ENCODE data around the gene NCOA1.
"Not testable (repeated sequence)": the region's sequence is repeated elsewhere in the genome, so short reads cannot be mapped to it uniquely, and the experiment has no call there.

The NCOA1 gene

DNA sequence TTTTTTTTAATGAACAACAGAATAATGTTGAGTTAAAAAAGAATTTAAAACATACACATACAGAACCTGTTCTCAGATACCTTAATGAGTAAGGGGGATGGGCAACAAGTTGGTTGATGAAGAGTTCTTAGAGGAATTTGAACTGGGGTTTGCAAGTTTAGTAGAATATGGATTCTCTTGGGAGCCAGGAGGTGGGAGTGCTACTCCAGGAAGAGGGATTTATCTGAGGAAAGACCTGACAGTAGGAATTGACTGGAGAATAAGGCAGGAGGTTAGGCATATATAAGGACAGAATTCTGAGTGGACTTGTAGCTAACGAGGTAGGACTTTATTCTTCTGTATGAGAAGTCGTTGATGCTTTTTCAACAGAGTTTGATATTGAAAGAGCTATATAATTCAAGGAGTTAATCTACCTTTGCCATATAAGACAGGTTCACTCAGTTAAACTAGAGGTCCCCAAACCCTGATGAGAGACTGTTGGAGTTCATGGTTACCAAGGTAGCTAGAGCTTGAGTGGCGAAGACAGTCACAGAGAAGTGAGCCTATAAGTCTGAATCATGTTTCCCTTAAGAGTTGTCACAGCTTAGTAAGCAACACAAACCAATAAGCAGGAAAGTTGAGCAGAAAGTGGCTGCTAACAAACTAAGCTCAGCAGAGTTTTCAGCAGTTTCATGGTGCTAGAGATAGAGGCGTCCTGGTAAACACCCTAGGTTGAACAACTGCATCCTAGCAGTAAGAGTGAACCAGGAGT is 88.2 kb downstream of the NCOA1 start:
- no peak for DNase-seq (ENCODE audit: low spot score)

DNA sequence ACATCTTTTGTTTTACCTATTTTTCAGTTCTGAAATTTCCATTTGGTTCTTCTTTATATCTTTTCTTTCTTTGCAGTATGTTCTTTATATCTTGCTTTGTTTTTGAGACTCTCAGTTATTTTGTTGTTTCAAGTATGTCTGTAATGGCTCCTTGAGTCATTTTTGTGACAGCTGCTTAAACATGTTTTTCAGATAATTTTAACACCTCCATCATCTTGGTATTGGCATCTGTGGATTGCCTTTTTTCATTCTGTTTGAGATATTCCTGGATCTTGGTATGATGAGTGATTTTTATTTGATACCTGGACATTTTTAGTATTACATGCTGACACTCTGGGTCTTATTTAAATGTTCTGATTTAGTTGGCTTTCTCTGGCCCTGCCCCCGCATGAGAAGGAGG is 89.5 kb downstream of the NCOA1 start:
- no peak for DNase-seq (ENCODE audit: low spot score)

DNA sequence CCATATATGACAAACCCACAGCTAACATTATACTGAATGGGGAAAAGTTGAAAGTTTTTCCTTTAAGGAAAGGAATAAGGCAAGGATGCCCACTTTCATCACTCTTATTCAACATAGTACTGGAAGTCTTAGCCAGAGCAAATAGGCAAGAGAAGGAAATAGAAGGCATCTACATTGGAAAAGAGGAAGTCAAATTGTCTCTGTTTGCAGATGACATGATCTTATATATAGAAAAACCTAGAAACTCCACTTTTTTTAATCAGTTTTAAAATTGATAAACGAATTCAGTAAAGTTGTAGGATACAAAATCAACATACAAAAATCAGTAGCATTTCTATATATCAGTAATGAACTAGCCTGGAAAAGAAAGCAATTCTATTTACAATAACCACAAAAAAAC is 90.9 kb downstream of the NCOA1 start:
- DNase-seq (ENCODE audit: low spot score): not testable (repeated sequence)

DNA sequence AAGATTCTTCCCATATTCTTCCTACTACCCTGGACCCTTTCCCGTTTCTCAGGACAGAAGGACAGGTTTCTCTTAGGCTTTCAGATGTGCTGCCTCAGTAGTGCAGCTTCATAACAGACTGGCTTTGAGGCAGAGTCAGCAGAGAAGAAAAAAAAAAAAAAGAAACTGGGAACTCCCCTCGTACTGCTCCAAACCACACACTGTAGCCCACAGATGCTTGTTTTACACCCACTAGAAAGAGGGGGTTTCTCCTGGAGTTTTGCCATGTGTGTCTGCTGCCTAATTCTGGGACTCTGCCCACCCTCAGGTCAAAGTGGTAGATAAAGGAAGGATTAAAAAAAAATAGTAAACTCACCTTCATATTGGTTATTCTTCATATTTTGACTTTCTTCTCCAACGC is 95.9 kb downstream of the NCOA1 start:
- no peak for DNase-seq (ENCODE audit: low spot score)

DNA sequence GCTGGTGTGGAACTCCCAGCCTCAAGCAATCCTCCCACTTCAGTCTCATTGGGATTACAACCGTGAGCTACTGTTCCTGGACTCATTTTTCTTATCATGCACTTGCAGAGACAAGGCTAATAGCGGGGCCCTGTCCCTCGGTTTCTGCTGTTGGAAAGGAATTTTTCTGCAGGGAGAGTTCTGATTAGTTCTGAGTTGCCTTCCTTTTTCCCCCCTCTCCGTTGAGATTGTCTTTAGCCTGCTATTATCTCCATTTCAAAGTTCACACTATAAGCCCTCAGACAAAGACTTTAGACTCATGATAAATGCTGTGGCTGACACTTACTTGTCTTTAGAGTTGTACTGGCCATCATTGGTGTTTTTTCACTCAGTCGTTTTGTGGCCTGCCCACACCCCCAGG is 97.2 kb downstream of the NCOA1 start:
- DNase-seq (ENCODE audit: low spot score): no peak

DNA sequence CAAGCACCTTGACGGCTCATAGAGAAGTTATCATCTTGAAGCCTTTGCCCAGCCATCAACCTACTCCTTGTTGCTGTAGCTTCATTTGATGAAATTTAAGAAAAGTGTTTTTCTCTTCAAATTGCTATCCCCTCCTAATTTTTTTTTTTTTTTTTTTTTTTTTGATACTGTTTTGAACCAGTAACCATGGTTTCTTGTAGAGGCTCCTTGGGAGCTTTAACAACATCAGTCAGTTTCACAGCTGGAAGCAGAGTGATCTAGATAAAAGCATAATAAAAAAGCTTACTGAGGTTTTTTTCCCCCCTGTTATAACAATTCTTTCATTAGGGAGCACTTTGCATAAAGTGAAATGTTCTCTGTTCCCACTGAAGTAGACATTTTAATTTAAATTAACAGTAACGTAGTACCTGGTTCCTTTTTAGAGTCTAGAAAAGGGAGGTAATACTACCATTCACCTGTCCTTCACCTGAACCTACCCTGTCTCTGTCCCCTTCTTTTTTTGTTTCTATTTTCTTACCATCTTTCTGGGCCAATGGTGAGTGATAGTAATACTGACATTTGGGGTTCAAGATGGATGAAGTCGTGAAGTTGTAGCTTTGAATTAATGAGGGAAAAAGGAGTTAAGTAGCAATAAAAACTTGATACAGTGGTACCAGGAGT is 101.5 kb downstream of the NCOA1 start:
- DNase-seq (ENCODE audit: low spot score): no peak

DNA sequence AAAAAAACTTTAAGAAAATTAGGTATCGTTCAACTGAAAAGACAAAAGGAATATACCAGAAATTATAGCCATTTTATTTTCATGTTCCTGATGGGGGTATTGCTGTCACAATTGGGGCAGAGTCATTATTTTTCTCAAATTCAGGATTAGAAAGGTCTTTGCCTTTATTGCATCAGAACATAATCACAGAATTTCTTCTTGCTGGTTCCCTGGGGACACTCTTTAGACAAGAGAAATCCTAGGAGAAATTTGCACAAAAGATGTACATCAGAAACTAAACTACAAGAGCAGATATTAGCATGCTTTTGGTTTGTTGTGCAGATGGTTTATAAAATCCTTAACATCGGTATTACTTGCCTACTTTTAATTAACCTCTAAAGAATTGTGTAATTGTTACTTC is 103.2 kb downstream of the NCOA1 start:
- no peak for DNase-seq (ENCODE audit: low spot score)

DNA sequence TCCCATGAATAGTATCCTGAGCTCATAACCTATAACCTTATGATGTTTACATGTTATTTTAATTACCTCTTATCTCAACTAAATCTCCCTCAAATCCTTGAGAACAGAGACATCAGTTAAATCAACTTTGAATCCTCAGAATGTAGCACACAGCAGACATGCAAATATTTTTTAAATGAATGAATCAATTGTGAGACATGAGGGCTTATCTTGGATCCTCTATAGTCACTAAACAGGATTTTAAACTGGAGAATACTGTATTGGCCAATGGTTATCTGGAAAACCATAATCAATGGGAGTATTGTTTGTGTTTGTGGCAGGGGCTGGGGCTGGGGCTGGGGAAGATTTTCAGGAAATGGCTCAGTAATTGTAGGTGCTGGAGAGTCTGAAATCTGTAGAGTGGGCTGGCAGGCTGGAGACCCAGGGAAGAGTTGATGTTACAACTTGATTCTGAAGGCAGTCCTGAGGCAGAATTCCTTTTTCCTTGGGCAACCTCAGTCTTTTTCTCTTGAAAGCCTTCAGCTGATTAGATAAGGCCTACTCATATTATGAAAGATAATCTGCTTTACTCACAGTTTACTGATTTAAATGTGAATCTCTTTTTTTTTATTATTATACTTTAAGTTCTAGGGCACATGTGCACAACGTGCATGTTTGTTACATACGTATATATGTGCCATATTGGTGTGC is 106.3 kb downstream of the NCOA1 start:
- DNase-seq (ENCODE audit: low spot score): no peak

DNA sequence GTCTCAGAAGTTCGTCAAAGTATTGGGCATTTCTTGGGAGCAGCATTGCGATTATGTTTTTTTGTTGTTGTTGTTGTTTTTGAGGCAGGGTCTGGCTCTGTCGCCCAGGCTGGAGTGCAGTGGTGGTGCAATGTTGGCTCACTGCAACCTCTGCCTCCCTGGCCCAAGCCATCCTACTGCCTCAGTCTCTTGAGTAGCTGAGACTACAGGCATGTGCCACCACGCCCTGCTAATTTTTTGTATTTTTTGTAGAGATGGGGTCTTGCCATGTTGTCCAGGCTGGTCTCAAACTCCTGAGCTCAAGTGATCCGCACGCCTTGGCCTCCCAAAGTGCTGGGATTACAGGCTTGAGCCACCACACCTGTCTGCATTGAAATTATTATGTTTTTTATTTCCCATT is 109.1 kb downstream of the NCOA1 start:
- not testable (repeated sequence) for DNase-seq (ENCODE audit: low spot score)

DNA sequence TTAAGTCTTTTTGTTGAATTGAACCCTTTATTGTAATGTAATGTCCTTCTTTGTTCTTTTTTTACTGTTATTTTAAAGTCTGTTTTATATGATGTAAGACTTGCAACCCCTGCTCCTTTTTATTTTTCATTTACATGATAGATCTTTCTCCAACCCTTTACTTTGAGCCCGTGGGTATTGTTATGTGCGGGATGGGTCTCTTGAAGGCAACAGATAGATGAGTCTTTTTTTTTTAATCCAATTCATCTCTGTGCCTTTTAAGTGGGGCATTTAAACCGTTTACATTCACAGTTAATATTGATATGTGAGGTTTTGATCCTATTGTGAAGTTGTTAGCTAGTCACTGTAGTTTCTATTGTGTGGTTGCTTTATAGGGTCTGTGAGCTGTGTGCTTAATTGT is 120.6 kb downstream of the NCOA1 start:
- DNase-seq (ENCODE audit: low spot score): no peak

DNA sequence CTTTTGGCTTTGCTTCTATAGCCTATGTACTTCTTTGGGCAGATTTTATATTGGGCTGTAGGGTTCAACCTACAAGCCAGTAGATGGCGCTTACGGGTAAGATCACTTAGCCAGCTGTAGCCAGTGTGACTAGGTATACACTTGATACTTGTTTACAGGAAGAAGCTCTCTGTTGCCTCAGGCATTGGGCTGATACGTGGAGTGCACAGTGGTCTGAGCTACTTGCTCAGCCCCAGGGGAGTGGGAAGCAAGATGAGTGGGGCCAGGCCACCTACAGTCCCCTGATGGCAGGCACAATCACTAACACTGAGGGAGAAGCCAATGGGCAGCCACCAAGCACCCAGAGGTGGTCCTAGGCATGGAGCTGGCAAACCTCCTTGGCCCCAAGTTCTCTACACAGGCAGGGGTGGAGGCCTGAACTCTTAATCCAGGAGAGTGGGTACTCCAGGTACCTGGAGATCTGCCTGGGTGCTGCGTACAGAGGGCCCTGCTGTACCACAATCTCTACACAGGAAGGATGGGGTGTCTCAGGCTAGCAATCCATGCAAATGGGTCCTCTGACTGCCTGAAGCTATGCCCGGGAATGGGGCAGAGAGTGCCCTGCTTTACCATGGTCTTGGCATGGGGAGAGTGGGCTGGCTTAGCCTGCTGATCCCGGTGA is 122.2 kb downstream of the NCOA1 start:
- no peak for DNase-seq (ENCODE audit: low spot score)

DNA sequence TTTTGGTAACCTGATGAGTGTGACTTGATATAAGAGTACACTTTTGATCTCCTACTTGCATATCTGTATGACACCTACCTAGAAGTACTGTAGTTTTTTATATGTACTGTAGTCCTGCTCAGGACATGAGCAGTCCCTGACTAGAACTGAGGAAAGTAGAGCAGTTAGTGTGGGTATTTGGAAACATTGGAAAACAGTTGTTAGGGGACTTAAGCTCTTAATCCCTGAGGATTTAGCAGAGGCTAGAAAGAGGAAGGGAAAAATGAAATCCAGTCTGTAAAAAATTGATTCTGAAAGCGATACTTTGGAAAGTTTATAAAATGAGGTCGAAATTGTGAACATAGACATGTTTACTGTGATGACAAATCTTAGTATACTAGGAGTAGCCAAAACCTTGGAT is 125.6 kb downstream of the NCOA1 start:
- DNase-seq (ENCODE audit: low spot score): no peak

DNA sequence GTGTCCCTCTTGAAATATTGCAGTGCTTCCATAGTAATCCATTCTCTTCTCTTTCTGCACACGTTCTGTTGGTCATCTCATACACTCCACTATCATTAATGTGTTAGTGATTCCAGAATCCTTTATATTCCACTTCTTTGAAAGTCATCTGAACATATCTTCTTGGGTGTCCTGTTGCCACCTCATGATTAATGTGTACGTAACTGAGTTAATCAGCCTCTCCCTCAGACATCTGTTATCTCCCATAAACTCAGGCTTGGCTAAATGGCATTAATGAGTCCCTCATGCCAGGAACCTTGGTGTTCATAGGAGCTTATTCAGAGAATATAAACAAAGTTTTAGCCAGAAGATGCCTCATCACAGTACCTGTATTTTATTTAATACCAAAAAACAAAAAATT is 126.4 kb downstream of the NCOA1 start:
- DNase-seq (ENCODE audit: low spot score): no peak

DNA sequence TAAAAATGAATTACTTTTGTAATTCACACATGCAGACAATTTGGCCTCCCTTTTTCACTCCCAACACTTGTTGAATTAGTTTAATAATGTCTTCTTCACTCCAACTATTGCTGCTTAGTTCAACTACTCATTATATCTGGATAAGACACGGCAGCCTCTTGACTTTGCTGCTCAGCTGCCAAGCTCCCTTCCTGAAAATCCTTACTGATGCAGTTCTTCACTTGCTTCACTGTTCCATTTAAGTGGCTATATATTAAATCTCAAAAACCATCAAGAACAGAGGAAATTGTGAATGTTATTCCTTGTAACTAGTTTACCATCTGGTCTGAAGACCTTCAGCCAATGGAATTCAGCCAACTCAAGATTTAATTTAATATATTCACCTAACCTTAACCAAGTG is 127.1 kb downstream of the NCOA1 start:
- DNase-seq (ENCODE audit: low spot score): no peak

DNA sequence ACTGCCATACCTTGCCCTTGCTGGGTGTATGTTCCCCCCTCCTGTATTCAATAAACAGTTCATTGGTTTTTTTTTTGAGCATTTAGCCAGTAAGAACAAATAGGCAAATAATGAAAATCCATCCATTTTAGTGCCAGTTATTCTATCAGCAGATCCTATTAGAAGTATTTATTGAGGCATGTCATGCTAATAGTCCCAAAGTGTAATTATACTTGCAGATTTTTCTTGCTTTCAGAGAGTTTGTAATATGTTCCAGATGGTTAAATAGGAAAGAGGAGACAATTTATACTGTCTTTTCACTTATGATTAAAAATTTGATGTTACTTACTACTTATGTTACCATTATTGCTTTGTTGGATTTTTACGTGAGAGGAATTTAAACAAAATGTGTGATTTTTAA is 127.6 kb downstream of the NCOA1 start:
- no peak for DNase-seq (ENCODE audit: low spot score)

DNA sequence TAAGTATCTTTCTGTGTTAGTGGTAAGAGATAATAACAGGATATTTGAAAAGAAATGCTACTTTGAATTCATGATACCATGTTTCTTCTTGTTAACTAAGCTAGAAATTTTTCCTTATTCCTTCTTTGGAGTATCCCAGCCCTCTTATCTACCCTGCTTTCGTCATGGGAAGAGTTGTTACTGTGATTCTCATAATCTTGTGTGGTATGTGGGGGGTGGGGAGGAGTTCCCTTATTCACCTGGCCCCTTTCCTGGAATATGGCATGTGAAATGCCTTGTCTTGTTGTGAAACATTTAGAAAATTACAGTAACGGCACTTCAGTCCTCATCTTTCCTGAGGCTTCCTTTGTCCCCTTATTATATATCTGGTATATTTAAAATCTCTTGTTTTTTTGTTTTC is 129.9 kb downstream of the NCOA1 start:
- DNase-seq (ENCODE audit: low spot score): no peak

DNA sequence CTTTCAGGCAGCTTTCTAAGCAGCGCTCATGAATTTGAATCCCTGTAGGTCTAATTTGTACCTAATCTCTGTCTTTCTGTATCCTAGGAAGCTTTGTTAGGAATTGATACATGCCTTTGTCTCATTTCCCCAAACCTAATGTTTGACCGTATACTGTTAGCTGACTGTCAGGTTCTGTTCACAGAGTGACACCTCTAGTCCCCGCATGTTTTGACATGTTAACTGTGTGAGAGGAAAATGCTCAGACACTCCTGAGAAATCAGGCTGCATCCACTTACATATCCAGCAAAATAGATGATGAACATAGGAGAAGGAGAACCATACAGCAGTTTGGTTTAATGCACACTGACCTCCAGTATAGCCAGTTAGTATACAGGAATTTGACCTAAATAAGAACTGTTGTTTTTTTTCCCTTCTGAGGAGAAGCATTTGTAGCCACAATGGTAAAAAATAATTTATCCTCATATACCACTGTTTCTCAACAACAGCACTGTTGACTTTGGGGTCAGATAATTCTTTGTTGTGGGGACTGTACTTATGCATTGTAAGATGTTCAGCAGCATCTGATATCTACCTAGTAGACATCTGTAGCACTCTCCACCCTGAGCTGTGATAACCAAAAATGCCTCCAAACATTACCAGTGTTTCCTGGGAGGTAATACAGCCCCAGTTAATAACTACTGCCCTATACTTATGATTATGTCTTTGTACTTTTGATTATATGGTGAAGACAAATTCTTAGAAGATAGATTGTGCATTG is 130.9 kb downstream of the NCOA1 start:
- no peak for DNase-seq (ENCODE audit: low spot score)

DNA sequence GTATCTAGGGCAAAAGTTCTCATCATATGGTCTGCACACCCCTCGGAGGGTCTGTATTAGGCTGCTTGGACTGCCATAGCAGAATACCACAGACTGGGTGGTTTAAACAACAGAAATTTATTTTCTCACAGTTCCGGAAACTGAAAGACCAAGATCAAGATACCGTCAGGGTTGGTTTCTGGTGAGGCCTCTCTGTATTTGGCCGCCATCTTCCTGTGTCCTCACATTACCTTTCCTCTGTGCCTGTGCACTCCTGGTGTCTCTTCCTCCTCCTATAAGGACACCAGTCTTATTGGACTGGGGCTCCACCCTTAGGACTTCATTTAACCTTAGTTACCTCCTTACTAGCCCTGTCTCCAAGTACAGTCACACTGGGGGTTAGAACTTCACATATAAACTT is 132.5 kb downstream of the NCOA1 start:
- no peak for DNase-seq (ENCODE audit: low spot score)

DNA sequence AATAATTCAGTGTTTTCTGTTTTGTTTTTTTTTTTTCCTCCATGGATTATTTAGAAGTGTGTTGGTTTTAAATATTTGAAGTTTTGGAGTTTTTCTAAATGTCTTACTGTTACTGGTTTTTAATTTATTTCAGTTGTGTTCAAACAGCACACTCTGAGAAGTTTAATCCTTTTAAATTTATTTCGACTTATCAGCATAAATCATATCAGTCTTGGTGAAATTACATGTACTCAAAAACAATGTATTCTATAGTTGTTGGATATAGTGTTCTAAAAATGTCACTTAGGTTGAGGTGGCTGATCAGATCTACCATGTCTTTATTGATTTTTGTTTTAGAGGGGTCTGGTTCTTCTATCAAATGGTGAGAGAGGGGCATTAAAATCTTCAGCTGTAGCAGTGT is 134.7 kb downstream of the NCOA1 start:
- no peak for DNase-seq (ENCODE audit: low spot score)

DNA sequence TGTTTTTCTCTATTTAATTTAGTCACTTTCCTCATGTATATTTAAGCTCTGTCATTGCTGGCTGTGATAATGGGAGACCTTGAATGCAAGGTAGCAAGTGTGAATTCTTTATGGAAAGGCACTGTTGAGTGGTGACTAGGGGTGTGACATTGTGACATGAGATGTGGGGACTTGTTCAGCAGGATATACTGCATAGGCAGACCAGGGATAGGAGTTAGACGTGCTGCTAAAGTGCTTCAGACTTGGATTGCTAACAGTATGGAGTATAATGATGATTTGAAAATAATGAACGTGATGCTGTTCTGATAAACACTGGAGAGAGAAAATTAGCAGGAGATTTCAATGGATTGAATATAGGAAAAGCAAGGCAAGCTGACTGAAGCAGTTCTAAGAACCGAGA is 135.1 kb downstream of the NCOA1 start:
- DNase-seq (ENCODE audit: low spot score): no peak

DNA sequence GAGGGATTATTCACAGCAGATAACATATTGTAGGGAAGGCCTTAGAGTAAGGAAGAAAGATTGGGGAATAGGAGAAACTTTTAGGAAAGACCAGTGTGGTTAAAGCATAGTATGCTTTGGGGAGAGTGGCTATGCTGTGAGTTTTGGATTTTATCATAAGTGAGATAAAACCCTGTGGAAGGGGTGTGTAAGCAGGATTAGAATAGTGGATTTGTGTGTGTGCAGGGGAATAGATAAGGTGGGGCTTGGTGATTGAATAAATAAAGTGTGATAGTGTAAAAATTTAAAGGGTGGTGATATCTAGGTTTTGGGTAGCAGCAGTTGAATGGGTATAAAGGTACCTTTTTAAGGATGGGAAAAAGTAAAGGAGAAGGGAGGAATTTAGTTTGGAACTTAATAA is 137.7 kb downstream of the NCOA1 start:
- no peak for DNase-seq (ENCODE audit: low spot score)

DNA sequence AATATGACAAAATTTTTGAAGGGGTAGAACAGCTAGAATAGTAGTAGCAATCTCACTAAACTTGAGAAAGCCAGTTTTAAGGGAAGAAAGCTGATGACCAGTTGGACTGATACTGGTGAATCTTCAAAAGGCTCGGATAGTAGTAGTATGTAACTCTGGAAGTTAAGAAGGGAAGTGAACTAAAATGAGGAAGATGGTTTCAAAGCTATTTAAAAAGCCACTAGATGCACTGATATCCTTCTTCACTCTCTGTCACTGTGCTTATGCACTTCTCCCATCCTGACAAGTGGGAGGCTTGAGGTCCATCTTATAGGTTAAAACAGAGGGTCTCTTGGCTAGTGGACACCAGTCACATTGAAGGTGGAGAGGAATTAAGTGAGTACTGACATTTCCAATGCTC is 141.1 kb downstream of the NCOA1 start:
- no peak for DNase-seq (ENCODE audit: low spot score)

All from left forelimb (tissue), 1 donor.